HepG2 (cell line): Measurements from ENCODE around the gene RBMS2. TPM values are rescaled to one million over a fixed set of nuclear protein-coding genes. Genes with fewer than 3 reads are reported as not detected.

Experiments
- ATF7 ChIP-seq, 2 experiments: fragments of 450-650 bp in 1 of 2; sonication (generic) in 1 of 2; formaldehyde crosslinking in 1 of 2; IDR thresholded peaks; 2 replicates each; pipeline versions ENCODE4 v1.4.0 to v1.6.1; 2016 to 2020; ENCODE audit warnings: antibody characterized with exemption in 1 of 2, mild to moderate bottlenecking in 1 of 2, missing genetic modification reagents in 1 of 2
- ELF4 ChIP-seq: sonication (generic); formaldehyde crosslinking; IDR thresholded peaks from 2 replicates; pipeline ENCODE4 v1.5.0; 2020; ENCODE audit warnings: missing genetic modification reagents, mild to moderate bottlenecking, moderate library complexity, borderline replicate concordance
- FOXC1 ChIP-seq: sonication (generic); formaldehyde crosslinking; IDR thresholded peaks from 2 replicates; pipeline ENCODE4 v1.8.0; 2022; ENCODE audit warnings: mild to moderate bottlenecking, missing genetic modification reagents, borderline replicate concordance
- HNRNPUL1 ChIP-seq: fragments of 200-400 bp; formaldehyde crosslinking; IDR thresholded peaks from 2 replicates; pipeline ENCODE4 v1.6.1; 2017; ENCODE audit warnings: low read depth, mild to moderate bottlenecking, low read length, moderate library complexity
- HOXA3 ChIP-seq: sonication (generic); formaldehyde crosslinking; IDR thresholded peaks from 2 replicates; pipeline ENCODE4 v1.5.0; 2020; ENCODE audit warnings: missing genetic modification reagents
- MYC ChIP-seq: sonication (generic); formaldehyde crosslinking; IDR thresholded peaks from 2 replicates; pipeline ENCODE4 v1.9.0; 2021; ENCODE audit warnings: missing genetic modification reagents, borderline replicate concordance
- TCF7 ChIP-seq: sonication (generic); IDR thresholded peaks from 2 replicates; pipeline ENCODE4 v1.6.1; 2016; ENCODE audit warnings: antibody characterized with exemption, low read depth
- TCF7L2 ChIP-seq: IDR thresholded peaks from 2 replicates; pipeline ENCODE4 v1.6.1; 2011; ENCODE audit warnings: mild to moderate bottlenecking, low read depth, low read length, moderate library complexity
- TOPORS ChIP-seq: sonication (generic); formaldehyde crosslinking; IDR thresholded peaks from 2 replicates; pipeline ENCODE4 v1.8.0; 2023; ENCODE audit warnings: mild to moderate bottlenecking, missing genetic modification reagents
- USF2 ChIP-seq, 2 experiments: sonication (generic) in 1 of 2; formaldehyde crosslinking in 1 of 2; IDR thresholded peaks; 2 replicates each; pipeline versions ENCODE4 v1.5.1 to v1.6.1; 2011 to 2020; ENCODE audit warnings: borderline replicate concordance in 1 of 2, low read depth in 1 of 2, low read length in 1 of 2, mild to moderate bottlenecking in 1 of 2, missing genetic modification reagents in 1 of 2, moderate library complexity in 1 of 2
- ZBED4 ChIP-seq: sonication (generic); formaldehyde crosslinking; IDR thresholded peaks from 2 replicates; pipeline ENCODE4 v1.4.0; 2020; ENCODE audit warnings: missing genetic modification reagents, borderline replicate concordance
- ZC3H4 ChIP-seq: sonication (generic); formaldehyde crosslinking; IDR thresholded peaks from 2 replicates; pipeline ENCODE4 v1.4.0; 2020; ENCODE audit warnings: missing genetic modification reagents, borderline replicate concordance
- ZFP36 ChIP-seq: fragments of 150-350 bp; IDR thresholded peaks from 2 replicates; pipeline ENCODE4 v1.6.1; 2018; ENCODE audit warnings: borderline replicate concordance, low read length, low read depth; ENCODE audit not compliant: partially characterized antibody
- ZNF180 ChIP-seq: sonication (generic); formaldehyde crosslinking; IDR thresholded peaks from 2 replicates; pipeline ENCODE4 v1.4.0; 2020; ENCODE audit warnings: low read depth, missing genetic modification reagents, borderline replicate concordance
- ZNF207 ChIP-seq: fragments of 450-650 bp; IDR thresholded peaks from 2 replicates; pipeline ENCODE4 v1.6.1; 2016; ENCODE audit warnings: antibody characterized with exemption, borderline replicate concordance
- ZSCAN22 ChIP-seq: sonication (generic); formaldehyde crosslinking; IDR thresholded peaks from 2 replicates; pipeline ENCODE4 v1.4.0; 2020; ENCODE audit warnings: mild to moderate bottlenecking, missing genetic modification reagents
- polyA plus RNA-seq, 8 experiments: library from polyadenylated mRNA; depleted of rRNA in 3 of 8; stranded (reverse) in 7 of 8; unstranded in 1 of 8; fragments of >200 nt; fragmentation: Illumina TruSeq in 4 of 8; extraction: Trizol in 4 of 8; gene quantifications; 2 replicates each; pipeline versions ENCODE4 v1.2.1 to v1.2.3, GENCODE V29; 2011 to 2016; ENCODE audit warnings: low read depth in 4 of 8, missing spikeins in 1 of 8, mixed read lengths in 1 of 8; ENCODE audit not compliant: insufficient read depth in 1 of 8
- total RNA-seq, 5 experiments: library from RNA; depleted of rRNA; stranded (reverse); fragments of >200 nt; fragmentation: Illumina TruSeq; extraction: Trizol; gene quantifications; 2 replicates each; pipeline ENCODE4 v1.2.3, GENCODE V29; 2016; ENCODE audit warnings: low read depth in 1 of 5
- TF ChIP-seq, protein P1 (sequence below): sonication (generic); formaldehyde crosslinking; IDR thresholded peaks from 2 replicates; pipeline ENCODE4 v1.5.0; 2020; ENCODE audit warnings: mild to moderate bottlenecking, missing genetic modification reagents, borderline replicate concordance

RBMS2 gene
- total and polyA plus RNA-seq, 2 of the 13 experiments (the other 11 are each of a cell fraction or from before 2014, with no cell fraction given) = 0.53 to 7.4 TPM

DNA sequence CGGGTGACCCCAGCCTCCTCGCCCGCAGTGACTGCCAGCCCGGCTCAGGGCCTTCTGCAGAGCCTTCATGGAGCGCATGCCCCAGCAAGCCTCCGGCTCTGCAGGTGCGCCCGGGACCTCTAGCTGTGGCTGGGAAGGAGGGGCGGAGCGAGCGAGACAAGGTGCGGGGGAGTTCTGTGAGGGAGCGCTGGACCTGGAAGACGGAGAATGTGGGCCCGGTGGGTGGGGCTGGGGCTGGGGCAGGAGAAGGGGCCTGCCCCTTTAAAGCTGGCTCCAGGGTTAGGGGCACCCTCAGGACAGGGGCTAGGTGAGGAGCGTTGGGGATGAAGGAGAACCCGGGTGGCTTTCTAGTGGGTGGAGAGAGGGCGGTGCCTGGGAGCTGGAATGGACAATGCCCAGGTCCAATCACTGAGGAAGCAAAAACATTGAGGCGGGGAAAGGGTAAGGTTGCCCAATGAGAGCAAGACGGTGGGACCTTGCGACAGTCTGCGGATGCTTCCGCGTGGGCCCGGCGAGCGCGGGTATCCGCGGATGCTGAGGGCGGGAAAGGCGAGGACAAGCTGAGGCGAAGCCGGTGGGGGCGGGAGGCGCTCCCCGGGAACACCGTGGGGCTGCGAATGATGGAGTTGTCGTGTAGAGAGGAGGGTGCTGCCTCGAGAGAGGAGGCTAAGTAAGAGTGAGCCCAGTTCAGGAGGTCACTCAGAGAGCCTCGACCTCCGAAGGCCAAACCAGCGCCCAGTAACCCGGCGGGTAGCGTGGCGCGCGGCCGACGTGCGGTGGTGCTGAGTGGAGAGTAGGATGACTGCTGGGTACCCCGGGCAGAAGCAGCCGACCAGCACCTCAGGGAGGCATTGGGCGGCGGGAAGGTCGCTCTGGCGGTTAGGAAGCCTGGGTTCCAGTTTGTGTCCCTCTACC is 33.3 kb upstream of the RBMS2 start, which contains the start of gene GLS2 (continued):
- TF ChIP-seq, protein P1, sequence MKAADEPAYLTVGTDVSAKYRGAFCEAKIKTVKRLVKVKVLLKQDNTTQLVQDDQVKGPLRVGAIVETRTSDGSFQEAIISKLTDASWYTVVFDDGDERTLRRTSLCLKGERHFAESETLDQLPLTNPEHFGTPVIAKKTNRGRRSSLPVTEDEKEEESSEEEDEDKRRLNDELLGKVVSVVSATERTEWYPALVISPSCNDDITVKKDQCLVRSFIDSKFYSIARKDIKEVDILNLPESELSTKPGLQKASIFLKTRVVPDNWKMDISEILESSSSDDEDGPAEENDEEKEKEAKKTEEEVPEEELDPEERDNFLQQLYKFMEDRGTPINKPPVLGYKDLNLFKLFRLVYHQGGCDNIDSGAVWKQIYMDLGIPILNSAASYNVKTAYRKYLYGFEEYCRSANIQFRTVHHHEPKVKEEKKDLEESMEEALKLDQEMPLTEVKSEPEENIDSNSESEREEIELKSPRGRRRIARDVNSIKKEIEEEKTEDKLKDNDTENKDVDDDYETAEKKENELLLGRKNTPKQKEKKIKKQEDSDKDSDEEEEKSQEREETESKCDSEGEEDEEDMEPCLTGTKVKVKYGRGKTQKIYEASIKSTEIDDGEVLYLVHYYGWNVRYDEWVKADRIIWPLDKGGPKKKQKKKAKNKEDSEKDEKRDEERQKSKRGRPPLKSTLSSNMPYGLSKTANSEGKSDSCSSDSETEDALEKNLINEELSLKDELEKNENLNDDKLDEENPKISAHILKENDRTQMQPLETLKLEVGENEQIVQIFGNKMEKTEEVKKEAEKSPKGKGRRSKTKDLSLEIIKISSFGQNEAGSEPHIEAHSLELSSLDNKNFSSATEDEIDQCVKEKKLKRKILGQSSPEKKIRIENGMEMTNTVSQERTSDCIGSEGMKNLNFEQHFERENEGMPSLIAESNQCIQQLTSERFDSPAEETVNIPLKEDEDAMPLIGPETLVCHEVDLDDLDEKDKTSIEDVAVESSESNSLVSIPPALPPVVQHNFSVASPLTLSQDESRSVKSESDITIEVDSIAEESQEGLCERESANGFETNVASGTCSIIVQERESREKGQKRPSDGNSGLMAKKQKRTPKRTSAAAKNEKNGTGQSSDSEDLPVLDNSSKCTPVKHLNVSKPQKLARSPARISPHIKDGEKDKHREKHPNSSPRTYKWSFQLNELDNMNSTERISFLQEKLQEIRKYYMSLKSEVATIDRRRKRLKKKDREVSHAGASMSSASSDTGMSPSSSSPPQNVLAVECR (CRISPR knock-in tag) = peak; percentile 34; the same call in 1 of the 2 replicates
- TF ChIP-seq HNRNPUL1 (no peak), ZFP36 (no peak), ZNF180 (CRISPR knock-in tag) (no peak; the same call in 1 of the 2 replicates), MYC (CRISPR knock-in tag) (peak; percentile 80), HOXA3 (CRISPR knock-in tag) (peak; percentile 93), ZBED4 (CRISPR knock-in tag) (peak; percentile 71), TCF7 (no peak), TOPORS (CRISPR knock-in tag) (peak; percentile 82; the same call in 1 of the 2 replicates), ZSCAN22 (CRISPR knock-in tag) (0 out of 2 replicates have a peak, but pooled peaks have one; percentile 56), USF2 (IDR thresholded peaks at IDR 0.05; ENCODE audit: low read depth, low read length) (no peak), USF2 (CRISPR knock-in tag; IDR thresholded peaks at IDR 0.05; ENCODE audit: borderline replicate concordance) (no peak), TCF7L2 (no peak), ELF4 (CRISPR knock-in tag) (no peak), ZNF207 (no peak), ATF7 (IDR thresholded peaks at IDR 0.05) (no peak), ATF7 (CRISPR knock-in tag; IDR thresholded peaks at IDR 0.05) (peak; percentile 55; the same call in 1 of the 2 replicates), ZC3H4 (CRISPR knock-in tag) (no peak), FOXC1 (CRISPR knock-in tag) (peak; percentile 74; the same call in 1 of the 2 replicates)
